Activated naive CD4-positive, alpha-beta T cell treated with anti-CD3 and anti-CD28 coated beads, Interleukin-2, amount 50 U/mL, for 24 hours (primary cell): ENCODE data around the gene ARPIN.

Source experiments
- H3K27ac Mint-ChIP-seq: one replicate; pipeline ENCODE4 v1.8.0; 2021; ENCODE audit warnings: mild to moderate bottlenecking, mixed read lengths
- H3K27me3 Mint-ChIP-seq: one replicate; pipeline ENCODE4 v1.8.0; 2021; ENCODE audit warnings: mixed read lengths
- H3K36me3 Mint-ChIP-seq: one replicate; pipeline ENCODE4 v1.8.0; 2021; ENCODE audit warnings: mixed read lengths
- H3K4me1 Mint-ChIP-seq: one replicate; pipeline ENCODE4 v1.8.0; 2021; ENCODE audit warnings: mixed read lengths
- H3K4me3 Mint-ChIP-seq: one replicate; pipeline ENCODE4 v1.8.0; 2021; ENCODE audit warnings: mild to moderate bottlenecking, mixed read lengths
- H3K9me3 Mint-ChIP-seq: one replicate; pipeline ENCODE4 v1.8.0; 2021; ENCODE audit warnings: mixed read lengths

The ARPIN gene

DNA sequence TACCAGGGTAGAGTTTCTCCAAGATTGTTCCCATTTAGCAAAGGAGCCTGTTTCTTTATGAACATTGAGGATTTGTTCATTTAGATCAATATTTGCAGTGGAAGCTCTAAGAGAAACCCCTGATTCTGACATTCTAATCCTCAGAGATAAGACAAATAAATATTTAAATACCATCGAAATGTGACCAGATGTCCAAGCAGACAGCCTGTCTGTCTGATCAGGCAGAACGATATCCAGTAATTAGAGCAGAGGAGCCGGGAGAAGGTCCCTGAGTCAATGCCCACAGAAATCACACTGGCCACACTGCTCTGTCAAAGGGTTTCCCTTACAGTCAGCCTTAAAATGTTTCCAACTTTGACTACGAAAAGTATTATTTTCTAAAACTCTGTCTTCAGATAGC, 15.7 kb upstream of the ARPIN start:
- Mint-ChIP-seq H3K27ac (no peak overlapping the region), H3K4me1 (no peaks in the 10 kb centered on the region), H3K9me3 (no peaks in the 10 kb centered on the region), H3K36me3 (no peaks in the 10 kb centered on the region), H3K27me3 (no peaks in the 10 kb centered on the region), H3K4me3 (no peak overlapping the region)

DNA sequence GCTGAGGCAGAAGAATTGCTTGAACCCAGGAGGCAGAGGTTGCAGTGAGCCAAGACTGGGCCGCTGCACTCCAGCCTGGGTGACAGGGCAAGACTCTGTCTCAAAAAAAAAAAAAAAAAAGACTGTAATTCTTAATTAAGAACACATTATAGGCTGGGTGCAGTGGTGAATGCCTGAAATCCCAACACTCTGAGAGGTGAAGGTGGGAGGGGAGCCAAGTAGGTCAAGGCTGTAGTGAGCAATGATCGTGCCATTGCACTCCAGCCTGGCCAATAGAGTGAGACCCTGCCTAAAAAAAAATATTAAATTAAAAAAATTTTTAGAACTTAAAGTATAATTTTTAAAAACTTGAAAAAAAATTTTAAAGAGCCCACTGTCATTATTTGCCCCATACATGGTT, 13.4 kb upstream of the ARPIN start:
- H3K36me3 Mint-ChIP-seq: no peaks in the 10 kb centered on the region
- H3K4me3 Mint-ChIP-seq: no peak overlapping the region
- H3K4me1 Mint-ChIP-seq: no peaks in the 10 kb centered on the region
- no peak overlapping the region for H3K27ac Mint-ChIP-seq
- no peaks in the 10 kb centered on the region for H3K9me3 Mint-ChIP-seq
- no peaks in the 10 kb centered on the region for H3K27me3 Mint-ChIP-seq

DNA sequence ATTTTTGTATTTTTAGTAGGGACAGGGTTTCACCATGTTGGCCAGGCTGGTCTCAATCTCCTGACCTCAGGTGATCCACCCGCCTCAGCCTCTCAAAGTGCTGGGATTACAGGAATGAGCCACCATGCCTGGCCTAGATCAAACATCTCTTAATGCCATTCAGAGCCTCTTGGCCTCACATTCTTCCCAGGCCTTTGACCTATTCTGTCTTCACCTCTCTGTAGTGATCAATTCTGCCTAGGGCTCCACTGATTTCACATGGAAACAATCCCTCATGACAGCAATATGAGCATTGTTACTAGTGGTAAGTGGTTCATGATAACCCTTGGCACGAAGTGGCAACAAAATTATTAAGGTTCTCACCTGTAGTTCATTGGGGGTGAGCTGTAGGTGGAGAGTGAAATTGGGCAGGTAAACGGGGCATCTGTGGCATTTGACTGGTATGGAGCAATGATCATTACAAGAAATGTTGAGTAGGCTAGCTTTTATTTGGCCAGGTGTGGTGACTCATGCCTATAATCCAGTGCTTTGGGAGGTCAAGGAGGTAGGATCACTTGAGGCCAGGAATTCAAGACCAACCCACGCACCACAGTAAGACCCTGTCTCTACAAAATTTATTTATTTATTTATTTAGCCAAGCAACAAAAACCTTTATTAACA, 4.8 kb upstream of the ARPIN start:
- Mint-ChIP-seq H3K27ac (no peak overlapping the region), H3K36me3 (no peaks in the 10 kb centered on the region), H3K9me3 (no peaks in the 10 kb centered on the region), H3K27me3 (peaks cover 11% of the 10 kb centered on the region), H3K4me3 (no peak overlapping the region), H3K4me1 (peaks cover 7% of the 10 kb centered on the region)

DNA sequence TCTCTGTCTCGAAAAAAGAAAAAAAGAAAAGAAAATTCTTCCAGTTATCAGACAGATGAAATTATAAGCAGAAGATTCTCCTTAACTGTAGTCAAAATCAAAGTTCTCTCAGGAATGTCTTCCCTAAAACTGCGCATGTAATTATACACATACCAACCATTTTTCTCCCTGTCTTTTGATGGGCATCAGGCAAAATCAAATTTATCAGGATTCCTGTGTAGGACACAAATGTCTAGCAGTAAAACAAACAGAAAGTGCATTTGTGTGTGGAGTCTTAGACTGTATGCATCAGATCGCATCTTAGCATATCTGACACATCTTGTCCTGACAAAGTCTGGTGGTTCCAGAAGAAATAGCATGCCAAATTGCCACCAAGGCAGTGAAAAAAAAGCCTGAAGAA, 3.9 kb upstream of the ARPIN start:
- Mint-ChIP-seq H3K36me3 (no peaks in the 10 kb centered on the region), H3K9me3 (no peaks in the 10 kb centered on the region), H3K4me1 (peaks cover 7% of the 10 kb centered on the region), H3K27ac (no peak overlapping the region), H3K27me3 (peaks cover 16% of the 10 kb centered on the region), H3K4me3 (no peak overlapping the region)

DNA sequence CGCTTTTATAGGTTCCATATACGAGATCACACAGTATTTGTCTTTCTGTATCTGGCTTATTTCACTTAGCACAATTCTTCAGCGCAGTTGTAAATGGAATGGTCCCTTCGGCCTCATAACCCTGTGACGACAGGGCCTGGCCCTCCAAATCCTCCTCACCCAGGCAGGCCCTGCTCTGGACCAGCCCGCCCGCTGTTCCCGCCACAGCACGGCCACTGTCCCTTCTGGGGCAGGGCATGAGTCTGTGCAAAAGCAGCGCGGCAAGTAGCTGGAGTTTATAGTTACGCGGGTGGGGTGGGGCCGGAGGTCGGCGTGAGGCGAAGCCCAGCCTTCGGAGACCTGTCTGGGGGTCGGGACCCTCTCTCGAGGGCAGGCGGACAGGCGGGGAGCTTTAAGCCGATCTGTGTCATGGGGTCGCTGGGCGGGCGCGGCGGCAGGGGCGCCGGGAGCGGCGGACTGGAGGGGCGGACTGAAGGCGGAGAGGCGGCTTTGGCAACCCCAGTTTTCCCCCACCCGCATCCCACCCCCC, 543 bp downstream of the ARPIN start:
- no peaks in the 10 kb centered on the region for H3K36me3 Mint-ChIP-seq
- no peak overlapping the region for H3K4me3 Mint-ChIP-seq
- H3K27me3 Mint-ChIP-seq: peaks cover 31% of the 10 kb centered on the region
- no peak overlapping the region for H3K27ac Mint-ChIP-seq
- no peaks in the 10 kb centered on the region for H3K9me3 Mint-ChIP-seq
- peaks cover 7% of the 10 kb centered on the region for H3K4me1 Mint-ChIP-seq

DNA sequence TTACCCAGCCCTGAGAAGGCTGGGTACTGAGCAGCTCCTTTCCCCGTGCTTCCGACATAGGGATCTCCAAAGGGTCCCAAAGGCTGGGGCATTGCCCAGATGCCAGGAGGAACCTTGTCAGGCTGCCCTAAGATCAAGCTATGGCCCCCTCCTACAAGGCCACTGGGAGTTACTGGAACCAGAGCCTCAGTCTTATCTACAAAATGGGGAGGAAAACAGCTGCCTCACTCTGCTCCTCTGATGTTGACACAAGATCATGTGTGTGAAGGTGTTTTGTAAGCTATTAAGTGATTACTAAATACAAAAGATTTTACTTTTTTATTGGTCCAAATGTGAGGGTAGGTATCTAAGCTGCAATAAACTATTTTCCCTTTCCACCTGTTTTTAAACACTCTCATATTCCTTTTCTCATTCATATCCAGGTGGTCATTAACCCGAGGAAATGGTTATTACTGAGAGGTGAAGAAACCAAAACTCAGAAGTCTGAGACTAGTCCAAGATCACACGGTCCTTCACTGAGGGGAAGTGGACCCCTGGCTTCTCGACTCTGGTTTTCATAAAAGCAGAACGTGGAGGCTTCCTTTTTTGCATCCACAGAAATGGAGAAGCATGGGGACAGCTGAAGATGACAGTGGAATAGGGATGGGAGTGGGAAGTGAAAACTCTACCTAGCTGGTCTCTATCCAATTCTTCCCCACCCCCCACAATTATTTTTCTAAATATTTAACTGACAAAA, 1.7 kb downstream of the ARPIN start:
- H3K36me3 Mint-ChIP-seq: no peaks in the 10 kb centered on the region
- H3K4me3 Mint-ChIP-seq: no peak overlapping the region
- H3K4me1 Mint-ChIP-seq: peaks cover 7% of the 10 kb centered on the region
- no peaks in the 10 kb centered on the region for H3K9me3 Mint-ChIP-seq
- no peak overlapping the region for H3K27ac Mint-ChIP-seq
- peaks cover 31% of the 10 kb centered on the region for H3K27me3 Mint-ChIP-seq

DNA sequence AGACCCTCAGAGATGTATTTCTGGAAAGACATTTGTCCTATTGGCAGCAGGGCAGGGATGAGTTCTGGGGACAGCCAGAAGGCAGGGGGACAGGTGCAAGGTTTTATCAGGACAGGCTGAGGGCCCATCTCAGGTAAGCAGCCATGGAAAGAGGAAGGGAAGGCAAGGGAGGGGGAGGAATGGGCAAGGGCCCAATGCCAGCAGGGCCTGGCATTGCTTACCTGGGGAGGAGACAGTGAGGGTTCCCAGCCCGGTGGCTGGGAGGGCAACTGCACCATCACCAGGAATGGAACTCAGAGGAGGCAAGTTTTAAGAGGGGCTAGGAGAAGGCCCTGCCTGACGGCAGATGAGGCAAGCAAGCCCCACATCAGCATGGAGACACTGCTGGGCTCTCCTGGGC, 3.1 kb downstream of the ARPIN start:
- no peaks in the 10 kb centered on the region for H3K9me3 Mint-ChIP-seq
- no peak overlapping the region for H3K27ac Mint-ChIP-seq
- peaks cover 28% of the 10 kb centered on the region for H3K27me3 Mint-ChIP-seq
- H3K4me1 Mint-ChIP-seq: peaks cover 7% of the 10 kb centered on the region
- H3K36me3 Mint-ChIP-seq: no peaks in the 10 kb centered on the region
- H3K4me3 Mint-ChIP-seq: no peak overlapping the region

DNA sequence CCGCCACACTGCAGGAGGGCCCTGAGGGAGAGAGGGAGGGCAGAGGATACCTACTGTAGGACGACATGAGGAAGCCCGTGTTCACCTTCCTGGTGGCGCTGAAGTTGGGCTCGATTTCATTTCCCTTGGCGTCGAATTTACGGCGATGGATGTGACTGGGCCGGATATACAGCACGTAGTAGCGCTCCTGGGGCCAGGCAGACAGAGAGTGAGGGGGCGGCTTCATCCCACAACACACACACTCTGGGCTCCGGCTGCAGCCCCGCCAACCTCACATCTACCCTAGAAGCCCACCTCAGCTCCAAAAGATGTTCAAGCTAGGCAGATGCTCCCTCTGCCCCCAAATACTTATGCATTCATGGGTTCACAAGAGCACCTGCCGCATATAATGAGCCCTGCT, 4.5 kb downstream of the ARPIN start:
- no peak overlapping the region for H3K4me3 Mint-ChIP-seq
- no peak overlapping the region for H3K27ac Mint-ChIP-seq
- H3K36me3 Mint-ChIP-seq: no peaks in the 10 kb centered on the region
- no peaks in the 10 kb centered on the region for H3K9me3 Mint-ChIP-seq
- peaks cover 4% of the 10 kb centered on the region for H3K4me1 Mint-ChIP-seq
- H3K27me3 Mint-ChIP-seq: peaks cover 23% of the 10 kb centered on the region

DNA sequence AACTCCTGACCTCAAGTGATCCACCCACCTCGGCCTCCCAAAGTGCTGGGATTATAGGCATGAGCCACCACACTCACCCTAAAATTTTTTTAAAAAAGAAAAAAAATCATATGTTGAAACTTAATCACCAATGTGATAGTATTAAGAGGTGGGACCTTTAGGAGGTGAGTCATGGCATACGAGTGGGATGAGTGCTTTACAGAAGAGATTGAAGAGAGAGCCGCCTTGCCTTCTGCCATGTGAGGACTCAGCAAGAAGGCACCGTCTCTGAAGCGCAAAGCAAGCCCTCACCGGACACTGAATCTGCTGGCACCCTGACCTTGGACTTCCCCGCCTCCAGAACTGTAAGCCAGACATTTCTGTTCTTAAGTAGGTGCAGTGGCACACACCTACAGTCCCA, 5.5 kb downstream of the ARPIN start:
- H3K4me1 Mint-ChIP-seq: no peaks in the 10 kb centered on the region
- H3K36me3 Mint-ChIP-seq: no peaks in the 10 kb centered on the region
- peaks cover 20% of the 10 kb centered on the region for H3K27me3 Mint-ChIP-seq
- no peaks in the 10 kb centered on the region for H3K9me3 Mint-ChIP-seq
- no peak overlapping the region for H3K27ac Mint-ChIP-seq
- no peak overlapping the region for H3K4me3 Mint-ChIP-seq

DNA sequence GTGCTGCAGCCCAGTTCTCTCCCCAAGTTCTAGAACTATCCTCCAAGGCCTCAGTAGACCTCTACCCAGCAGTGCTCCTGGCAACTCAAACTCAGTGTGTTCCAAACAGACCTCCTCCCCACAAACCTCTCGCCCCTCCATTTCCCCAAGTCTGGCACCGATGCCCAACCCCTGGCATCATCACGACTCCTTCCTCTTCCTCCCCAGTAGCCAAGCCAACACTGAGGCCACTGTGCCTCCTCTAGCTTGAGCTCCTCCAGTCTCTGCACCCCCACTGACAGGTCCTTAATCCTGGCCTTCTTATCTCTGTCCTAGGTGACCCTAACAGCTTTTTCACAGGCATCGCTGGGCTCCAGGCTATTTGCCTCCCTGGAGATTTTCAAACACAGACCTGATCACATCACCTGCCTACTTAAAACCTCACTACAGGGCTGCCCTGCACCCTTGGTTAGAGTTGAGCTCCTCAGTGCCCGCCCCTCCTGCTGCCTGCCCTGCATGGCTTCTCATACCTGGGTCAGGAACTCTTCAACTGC, 6.8 kb downstream of the ARPIN start:
- no peaks in the 10 kb centered on the region for H3K9me3 Mint-ChIP-seq
- no peaks in the 10 kb centered on the region for H3K36me3 Mint-ChIP-seq
- H3K27me3 Mint-ChIP-seq: peaks cover 9% of the 10 kb centered on the region
- no peaks in the 10 kb centered on the region for H3K4me1 Mint-ChIP-seq
- no peak overlapping the region for H3K27ac Mint-ChIP-seq
- H3K4me3 Mint-ChIP-seq: no peak overlapping the region

DNA sequence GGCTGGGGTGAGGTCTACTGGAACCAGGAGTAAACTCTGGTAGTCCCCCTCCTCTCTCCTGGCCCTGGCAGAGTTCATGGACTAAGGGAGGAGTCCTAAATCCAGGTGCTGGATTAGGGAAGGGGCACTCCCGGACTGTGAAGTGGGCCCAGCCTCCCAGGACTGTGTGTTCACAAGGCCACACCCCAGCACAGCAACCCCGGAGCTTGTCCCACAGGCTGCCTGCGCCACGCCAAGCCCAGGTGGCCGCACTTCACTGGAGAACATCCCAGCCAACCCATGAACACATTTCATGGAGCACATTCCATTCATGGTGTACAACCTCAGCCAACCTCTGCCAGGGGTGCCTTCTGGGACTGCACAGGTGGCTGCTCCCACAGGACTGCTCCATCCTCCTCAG, 8.2 kb downstream of the ARPIN start:
- Mint-ChIP-seq H3K9me3 (no peaks in the 10 kb centered on the region), H3K27me3 (peaks cover 5% of the 10 kb centered on the region)

DNA sequence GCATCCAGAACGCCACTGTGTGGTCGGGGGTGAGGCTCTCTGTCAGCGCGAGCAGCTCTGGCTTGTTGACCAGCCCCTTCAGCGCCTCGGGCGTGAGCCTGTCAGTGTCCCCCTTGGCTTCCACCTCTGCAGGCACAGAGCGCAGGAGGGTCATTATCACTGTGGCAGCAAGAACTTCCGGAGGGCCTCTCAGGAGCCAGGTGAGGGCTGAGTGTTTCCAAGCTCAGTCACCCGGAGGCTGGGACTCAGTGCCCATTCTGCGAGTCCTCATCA, 9.0 kb downstream of the ARPIN start:
- Mint-ChIP-seq H3K4me1 (no peaks in the 10 kb centered on the region), H3K27me3 (no peaks in the 10 kb centered on the region), H3K36me3 (no peaks in the 10 kb centered on the region), H3K9me3 (no peaks in the 10 kb centered on the region), H3K27ac (no peak overlapping the region), H3K4me3 (no peak overlapping the region)

More for the DNA sequence above, 8.2 kb downstream of the ARPIN start:
- Mint-ChIP-seq H3K4me3 (no peak overlapping the region), H3K4me1 (no peaks in the 10 kb centered on the region), H3K36me3 (no peaks in the 10 kb centered on the region), H3K27ac (no peak overlapping the region)

DNA sequence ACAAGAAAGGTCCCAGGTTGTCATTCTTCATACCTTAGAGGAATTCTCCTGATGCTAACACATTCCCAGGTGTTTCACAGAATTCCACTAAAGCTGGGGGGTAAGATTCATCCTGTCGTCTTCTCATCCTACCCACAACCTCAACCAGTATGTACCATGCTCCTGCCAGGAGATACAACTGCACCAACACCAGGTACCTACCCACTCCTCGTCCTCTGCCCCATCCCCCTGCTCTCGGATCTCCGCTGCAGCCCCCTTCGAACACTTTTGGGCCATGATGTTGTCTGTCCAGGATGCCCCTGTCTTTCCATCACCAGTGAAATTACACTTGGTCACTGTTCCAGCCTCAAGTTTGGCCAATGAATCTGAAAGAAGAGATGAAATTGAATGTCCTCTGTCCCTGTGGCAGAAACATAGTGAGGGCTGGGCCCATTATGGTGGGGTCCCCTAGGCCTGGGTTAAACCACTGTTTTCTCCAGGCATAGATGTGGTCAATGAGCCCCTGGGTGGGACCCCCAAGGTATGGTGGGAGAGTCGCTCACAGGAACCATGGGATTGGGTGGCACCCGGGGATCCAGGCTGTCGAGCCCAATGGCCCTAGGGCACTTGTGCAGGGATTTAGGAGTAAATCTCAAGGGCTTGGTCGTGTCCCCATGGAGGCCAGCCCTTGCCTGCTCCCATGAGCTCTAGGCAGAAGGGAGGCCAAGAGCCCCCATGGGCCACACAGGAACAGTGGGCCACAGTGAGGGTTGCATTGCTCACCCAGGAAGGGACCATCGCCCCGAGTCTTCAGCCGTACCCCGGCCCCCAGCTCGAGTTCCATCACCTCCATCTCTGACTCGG, 9.5 kb downstream of the ARPIN start:
- no peaks in the 10 kb centered on the region for H3K27me3 Mint-ChIP-seq
- no peaks in the 10 kb centered on the region for H3K9me3 Mint-ChIP-seq
- no peaks in the 10 kb centered on the region for H3K36me3 Mint-ChIP-seq
- H3K4me3 Mint-ChIP-seq: no peak overlapping the region
- no peaks in the 10 kb centered on the region for H3K4me1 Mint-ChIP-seq
- no peak overlapping the region for H3K27ac Mint-ChIP-seq

DNA sequence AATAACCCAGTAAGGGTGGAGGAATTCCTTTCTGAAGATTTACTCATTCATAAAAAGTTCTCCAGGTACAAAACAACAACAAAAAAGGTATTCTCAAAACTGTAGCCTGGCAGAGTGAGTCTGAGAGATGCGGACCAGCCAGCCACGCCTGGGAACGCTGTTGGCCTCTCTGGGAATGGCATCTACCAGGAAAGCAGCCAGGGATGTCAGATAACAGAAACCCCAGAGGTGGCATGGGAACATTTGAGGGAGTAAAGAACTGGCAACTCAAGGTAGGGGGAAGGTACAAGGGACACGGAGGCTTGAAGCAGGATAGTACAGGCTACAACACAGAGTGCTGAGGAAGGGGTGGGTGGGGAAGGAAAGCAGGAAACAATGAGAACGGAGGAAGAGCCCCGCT, 11.9 kb downstream of the ARPIN start:
- no peak overlapping the region for H3K4me3 Mint-ChIP-seq
- H3K27ac Mint-ChIP-seq: no peak overlapping the region
- no peaks in the 10 kb centered on the region for H3K9me3 Mint-ChIP-seq
- H3K27me3 Mint-ChIP-seq: no peaks in the 10 kb centered on the region
- H3K36me3 Mint-ChIP-seq: no peaks in the 10 kb centered on the region
- H3K4me1 Mint-ChIP-seq: no peaks in the 10 kb centered on the region

DNA sequence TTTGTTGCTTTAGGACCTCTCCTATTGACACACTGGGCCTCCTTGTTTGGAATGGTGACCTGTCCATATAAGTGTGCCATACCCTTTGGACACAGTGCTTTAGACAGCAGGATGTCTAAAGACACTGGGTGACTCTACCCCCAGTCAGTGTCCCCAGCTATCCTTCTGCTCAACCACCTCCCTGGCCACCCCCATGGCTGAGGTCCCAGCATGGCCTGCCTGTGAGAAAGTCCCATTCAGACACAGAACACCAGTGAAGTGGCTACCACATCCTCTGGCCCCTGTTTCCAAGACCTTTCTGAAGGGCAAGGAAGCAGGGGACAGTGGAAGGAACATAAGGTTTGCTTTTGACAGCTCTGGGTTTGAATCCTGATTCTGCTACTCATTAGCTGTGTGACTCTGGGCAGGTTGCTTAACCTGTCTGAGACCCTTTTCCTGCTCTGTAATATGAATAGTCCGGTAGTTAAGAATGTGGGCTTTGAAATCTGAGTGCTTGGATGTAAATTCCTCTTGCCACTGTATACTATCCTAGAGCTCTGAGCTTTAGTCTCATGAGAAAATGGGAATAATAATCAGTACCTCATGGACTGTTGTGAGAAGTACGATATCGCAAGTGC, 12.7 kb downstream of the ARPIN start:
- Mint-ChIP-seq H3K27ac (no peak overlapping the region), H3K4me3 (no peak overlapping the region), H3K4me1 (peaks cover 1% of the 10 kb centered on the region), H3K9me3 (no peaks in the 10 kb centered on the region), H3K27me3 (no peaks in the 10 kb centered on the region), H3K36me3 (no peaks in the 10 kb centered on the region)
